HL-60/S4 treated with retinoic acid at 250 ng/mL for 4 days and 3 days (cell line): ENCODE measurements around the gene RAET1G.
"Not testable (repeated sequence)": the region's sequence is repeated elsewhere in the genome, so short reads cannot be mapped to it uniquely, and the experiment has no call there.

Source experiments
- in situ Hi-C: fragments of 300-500 bp; cut with MboI; formaldehyde crosslinking; loops from 2 replicates; pipeline ENCODE4 v1.7.0; 2022; ENCODE audit warnings: low sequenced_read_pairs

Gene RAET1G

GRCh38 chr6:149935668-149936067 is 12.7 kb upstream of the RAET1G start:
- in situ Hi-C loops: loop anchor here (25.0 kb wide), 1 partner anchor 877 kb away; no protein-coding TSS in a partner anchor

DNA sequence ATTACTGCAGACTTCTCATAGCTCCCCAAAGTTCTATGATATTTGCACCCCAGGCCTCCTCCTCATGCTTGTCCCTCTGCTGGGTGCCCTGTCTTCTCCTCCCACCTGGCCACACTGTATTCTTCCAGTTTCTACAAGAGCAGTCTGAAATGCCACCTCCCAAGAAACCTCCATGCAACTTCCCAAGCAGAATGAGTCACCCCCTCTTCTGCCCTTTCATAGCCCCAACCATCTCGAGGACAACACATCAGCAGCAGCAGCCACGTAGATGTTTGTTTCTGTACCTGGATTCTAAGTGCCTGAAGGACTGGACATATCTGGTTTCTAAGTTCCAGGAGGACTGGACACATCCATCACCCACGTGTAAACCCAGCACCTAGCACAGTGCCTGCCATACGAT is 12.3 kb upstream of the RAET1G start:
- in situ Hi-C loops: loop anchor here (25.0 kb wide), 1 partner anchor 877 kb away; no protein-coding TSS in a partner anchor

GRCh38 chr6:149934249-149935156 is 11.6 kb upstream of the RAET1G start:
- in situ Hi-C loops: loop anchor here (25.0 kb wide), 1 partner anchor 878 kb away; no protein-coding TSS in a partner anchor

DNA sequence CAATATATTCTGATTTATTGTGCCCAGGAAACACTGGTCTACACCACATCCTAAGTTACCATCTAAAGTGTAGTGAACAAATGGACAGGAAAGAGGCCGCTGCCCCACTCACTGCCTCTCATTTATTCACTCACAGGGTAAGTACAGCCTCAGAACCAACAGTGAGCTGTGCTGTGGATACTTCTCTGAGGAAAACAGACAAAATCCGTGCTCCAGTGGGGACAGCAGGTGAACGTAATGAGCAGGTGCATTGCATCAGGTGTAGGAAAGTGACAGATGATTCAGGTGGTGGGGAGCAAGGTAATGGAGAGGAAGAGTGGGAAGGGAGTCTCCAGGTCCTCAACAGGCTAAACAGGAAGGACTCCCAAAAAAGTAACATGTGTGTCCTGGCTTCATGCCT is 10.5 kb upstream of the RAET1G start:
- in situ Hi-C loops: loop anchor here (25.0 kb wide), 1 partner anchor 879 kb away; no protein-coding TSS in a partner anchor

GRCh38 chr6:149933036-149933435 is 10.1 kb upstream of the RAET1G start:
- in situ Hi-C loops: loop anchor here (25.0 kb wide), 1 partner anchor 879 kb away; no protein-coding TSS in a partner anchor

- in situ Hi-C loops: loop anchor here (25.0 kb wide), 1 partner anchor 881 kb away; no protein-coding TSS in a partner anchor
Observed at GRCh38 chr6:149931501-149931900, 8.6 kb upstream of the RAET1G start.

DNA sequence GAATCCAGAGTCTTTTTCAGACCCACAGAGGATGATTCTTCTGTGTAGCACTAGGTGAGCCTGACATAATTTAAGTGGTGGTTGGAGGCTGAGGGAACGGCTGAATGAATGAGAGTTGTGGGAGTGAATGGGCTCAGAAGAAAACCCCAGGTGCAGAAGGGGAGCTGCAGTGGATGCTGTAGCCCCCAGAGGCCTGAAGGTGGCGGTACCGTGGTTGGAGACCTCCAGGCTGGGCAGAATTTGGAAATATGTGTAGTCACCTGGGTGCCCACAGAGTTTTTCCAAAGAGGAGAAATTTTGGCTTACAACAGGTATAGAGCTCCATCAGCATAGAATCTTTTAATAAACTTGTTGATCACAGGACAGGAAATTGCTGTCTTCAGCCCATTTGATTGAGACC is 6.5 kb upstream of the RAET1G start:
- in situ Hi-C loops: loop anchor here (10.0 to 25.0 kb wide), 2 partner anchors 205 to 883 kb away; no protein-coding TSS in a partner anchor

DNA sequence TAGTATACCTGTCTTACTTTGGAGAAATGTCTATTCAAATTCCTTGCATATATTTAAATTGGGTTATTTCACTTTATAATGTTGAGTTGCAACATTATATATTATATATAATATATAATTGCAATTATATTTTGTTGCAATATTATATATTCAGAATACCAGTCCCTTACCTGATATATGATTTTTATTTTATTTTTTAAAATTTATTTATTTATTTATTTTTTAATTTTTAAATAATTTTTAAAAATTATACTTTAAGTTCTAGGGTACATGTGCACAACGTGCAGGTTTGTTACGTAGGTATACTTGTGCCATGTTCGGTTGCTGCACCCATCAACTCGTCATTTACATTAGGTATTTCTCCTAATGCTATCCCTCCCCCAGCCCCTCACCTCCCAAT is 4.1 kb upstream of the RAET1G start:
- in situ Hi-C loops: loop anchor here (10.0 to 25.0 kb wide), 2 partner anchors 202 to 885 kb away; no protein-coding TSS in a partner anchor

GRCh38 chr6:149925974-149926777 is 3.3 kb upstream of the RAET1G start:
- in situ Hi-C loops: loop anchor here (10.0 to 25.0 kb wide), 2 partner anchors 201 to 886 kb away; no protein-coding TSS in a partner anchor

- in situ Hi-C loops: loop anchor here (10.0 to 25.0 kb wide), 2 partner anchors 201 to 887 kb away; no protein-coding TSS in a partner anchor
Observed at GRCh38 chr6:149925253-149925973, 2.5 kb upstream of the RAET1G start.

DNA sequence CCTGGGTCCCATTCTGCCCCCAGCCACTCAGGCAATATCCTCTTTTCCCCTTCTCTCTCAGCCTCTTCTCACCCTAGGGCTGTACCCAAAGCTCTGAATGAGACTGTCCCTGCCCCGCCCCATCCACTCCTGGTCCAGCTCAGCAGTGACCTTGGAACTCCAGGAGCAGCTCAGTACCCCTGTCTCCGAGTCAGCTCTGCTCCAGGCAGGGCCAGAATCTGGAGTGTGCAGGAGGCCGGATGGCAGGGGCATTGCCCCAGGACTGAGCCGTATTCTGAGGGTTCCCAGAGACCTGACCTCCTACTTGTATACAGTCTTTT is 2.0 kb upstream of the RAET1G start:
- in situ Hi-C loops: loop anchor here (10.0 to 25.0 kb wide), 2 partner anchors 200 to 887 kb away; no protein-coding TSS in a partner anchor

DNA sequence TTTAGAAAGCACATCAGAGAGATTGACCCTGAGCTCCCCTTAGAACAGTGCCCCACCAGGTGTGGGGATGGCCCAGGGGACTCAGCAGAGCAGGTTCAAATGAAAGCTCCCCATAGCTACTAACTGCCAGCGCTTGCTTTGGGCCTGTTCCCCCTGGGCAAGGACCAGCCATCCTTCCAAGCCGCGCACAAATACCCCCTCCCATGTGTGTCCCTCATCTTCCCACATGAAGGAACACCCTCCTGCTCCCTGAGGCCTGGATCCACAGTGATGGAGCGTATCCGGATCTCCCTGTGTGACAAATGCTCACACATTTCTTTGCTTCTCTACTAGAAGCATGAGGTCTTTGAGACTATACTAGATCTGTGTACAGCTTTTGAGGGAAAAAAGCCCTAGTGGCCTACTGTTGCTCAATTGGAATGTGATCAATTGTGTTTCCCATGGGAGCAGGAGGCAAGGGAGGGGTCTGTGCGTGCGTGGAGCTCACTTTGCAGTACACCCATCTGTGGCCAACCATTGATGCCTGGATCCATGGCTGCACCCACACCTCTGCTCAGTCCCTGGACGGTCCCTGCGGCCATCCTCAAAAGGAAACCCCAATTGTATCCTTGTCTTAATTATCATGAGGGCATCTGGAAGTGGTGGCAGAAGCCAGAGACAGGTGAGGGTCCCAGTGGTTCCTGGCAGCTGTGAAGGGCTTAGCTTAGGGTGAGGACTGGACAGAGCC is 1.4 kb upstream of the RAET1G start:
- in situ Hi-C loops: loop anchor here (10.0 kb wide), 1 partner anchor 200 kb away; no protein-coding TSS in a partner anchor

DNA sequence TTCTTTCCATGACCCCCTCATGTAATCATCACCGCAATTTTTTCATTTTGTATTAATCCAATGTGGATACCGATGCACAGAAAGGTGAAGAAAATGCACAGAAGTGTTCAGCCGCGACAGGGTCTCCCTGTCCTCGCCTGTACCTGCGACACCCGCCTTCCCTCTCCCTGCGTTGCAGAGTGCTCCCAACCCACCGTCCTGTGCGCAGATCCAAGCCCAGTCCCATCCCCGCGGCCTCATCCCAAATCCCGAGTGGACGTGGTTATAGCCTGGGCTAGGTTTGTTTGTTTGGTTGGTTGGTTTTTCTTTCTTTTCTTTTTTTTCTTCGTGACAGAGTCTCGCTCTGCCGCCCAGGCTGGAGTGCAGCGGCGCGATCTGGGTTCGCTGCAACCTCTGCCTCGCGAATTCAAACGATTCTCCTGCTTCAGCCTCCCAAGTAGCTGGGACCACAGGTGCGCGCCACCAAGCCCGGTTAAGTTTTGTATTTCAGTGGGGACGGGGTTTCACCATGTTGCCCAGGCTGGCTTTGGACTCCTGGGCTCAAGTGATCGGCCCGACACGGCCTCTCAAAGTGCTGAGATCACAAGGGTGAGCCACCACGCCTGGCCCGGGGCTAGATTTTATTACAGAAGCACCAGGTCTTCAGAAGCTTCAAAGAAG is 536 bp upstream of the RAET1G start:
- in situ Hi-C loops: loop anchor here (10.0 kb wide), 1 partner anchor 199 kb away; no protein-coding TSS in a partner anchor

DNA sequence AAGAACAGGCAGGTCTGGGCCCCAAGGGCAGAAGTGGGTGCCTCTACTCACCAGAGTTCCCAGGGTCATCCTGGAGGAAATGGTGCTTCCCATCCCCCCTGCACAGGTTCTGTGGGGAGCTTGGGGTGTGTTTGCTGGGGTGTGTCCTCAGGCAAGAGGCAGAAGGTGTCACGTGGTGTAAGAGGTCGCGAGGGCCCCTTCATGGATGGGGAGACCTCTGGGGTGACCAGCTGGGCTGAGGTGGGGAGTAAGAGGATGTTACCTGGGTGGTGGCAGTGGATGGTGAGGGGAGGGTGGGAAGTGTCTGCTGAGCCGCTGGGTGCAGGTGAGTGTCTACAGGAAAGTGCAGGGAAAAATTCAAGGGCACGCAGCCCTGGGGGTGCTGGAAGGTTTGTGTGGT is 830 bp downstream of the RAET1G start:
- in situ Hi-C loops: loop anchor here (10.0 kb wide), 1 partner anchor 197 kb away; no protein-coding TSS in a partner anchor

DNA sequence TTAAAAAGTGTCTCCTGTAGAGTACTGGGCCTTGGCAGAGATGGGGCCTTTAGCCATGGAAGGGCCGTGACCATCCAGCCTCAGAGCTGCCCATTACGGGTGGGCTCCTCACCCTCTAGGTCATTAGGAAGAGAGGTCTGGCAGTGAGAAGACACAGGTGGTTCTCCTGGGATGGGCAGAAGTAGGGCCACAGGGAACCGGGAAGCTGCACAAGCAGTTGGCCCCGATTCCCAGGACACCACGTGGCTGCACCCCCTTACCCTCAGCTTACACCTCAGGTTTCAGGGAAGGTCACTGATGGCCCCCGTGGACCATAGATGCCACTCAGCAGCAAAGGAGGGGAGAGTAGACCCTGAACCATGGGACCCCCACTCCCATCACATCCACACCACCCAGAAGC is 1.6 kb downstream of the RAET1G start:
- in situ Hi-C loops: loop anchor here (10.0 kb wide), 1 partner anchor 197 kb away; no protein-coding TSS in a partner anchor

DNA sequence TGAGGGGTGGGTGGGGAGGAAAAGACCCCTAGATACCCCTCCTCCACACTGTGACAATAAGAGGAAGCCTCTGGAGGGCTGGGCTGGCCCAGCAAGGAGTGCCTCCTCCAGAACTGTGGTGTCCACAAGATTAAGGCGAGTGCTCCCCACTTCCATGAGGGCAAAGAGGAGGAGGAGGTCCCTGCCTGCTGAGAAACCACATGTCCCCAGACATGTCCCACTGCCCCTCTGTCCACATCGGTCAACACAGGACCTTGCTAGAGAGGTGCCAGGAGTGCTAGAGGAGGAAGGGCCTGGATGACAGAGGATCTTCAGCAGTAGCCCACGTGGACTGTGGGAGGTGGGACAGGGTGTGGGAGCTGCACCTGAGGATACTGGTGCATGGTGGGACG is 3.1 kb downstream of the RAET1G start:
- in situ Hi-C loops: loop anchor here (10.0 kb wide), 1 partner anchor 195 kb away; no protein-coding TSS in a partner anchor

DNA sequence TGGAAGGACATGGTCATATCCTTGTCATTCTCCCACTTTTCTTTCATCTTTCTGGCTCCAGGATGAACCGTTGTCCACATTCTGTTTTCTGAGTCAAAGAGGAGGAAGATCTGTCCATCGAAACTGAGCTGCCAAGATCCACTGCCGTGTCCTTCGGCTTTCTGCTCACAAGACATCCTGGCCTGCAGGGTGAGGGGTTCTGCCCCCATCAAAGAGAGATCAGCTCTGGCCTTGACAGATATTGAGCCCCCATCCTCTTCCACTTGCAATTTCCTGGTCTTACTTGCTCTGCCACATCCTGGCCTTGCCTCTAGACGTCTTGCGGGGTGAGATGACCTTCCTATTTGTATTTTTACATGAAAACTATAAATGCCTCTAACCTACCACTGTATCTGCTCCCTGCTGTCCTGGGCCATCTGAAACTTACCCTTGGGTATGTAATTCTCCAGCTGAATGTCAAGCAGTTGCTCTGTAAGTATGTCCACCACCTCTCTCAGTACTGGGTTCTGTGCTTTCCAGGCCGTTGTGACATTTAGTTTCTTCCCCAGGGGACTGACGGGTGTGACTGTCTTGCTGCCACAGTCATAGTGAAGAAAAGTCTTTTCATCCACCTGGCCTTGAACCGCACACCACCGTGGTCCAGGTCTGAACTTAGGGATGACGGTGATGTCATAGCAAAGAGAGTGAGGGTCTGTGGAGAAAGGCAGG is 3.6 kb downstream of the RAET1G start:
- in situ Hi-C loops: not testable (repeated sequence)

DNA sequence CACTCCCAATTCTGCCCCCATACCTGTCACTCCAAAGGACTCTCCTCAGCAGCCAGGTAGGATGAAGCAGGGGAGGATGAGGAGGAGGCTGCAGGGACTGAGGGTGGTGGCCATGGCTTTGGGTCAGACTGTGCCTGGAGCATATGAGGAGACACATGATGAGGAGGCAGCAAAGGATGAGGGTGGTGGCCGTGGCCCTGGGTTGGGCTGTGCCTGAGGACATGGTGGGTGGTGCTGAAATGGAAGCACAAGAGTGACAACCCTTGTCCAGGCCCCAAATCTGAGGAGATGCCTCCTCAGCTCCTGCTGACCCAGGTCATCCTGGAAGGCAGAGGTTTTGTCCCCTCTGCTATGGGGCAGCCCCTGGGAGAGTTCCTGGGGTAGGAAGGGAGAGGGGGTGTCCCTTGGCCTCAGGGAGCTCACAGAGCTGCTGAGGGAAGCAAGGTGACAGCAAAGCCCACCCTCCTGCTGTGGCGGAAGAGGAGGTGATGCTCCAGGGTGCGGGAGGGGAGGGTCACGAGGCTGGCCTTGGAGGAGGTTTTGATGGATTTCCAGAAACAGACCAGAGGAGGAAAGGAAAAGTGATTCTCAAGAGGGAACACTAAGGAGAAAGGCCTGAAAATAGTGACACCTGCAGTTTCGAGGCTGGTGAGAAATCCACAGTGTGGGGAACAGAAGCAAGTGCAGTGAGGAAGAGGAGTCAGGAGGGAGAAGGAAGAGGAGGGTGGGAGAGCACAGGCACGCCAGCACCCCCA is 4.6 kb downstream of the RAET1G start:
- in situ Hi-C loops: no loop called here
